Measurements from ENCODE around the gene RIMBP2. TPM values are rescaled to one million over a fixed set of nuclear protein-coding genes. Genes with fewer than 3 reads are reported as not detected.

The RIMBP2 gene
- total and polyA plus RNA-seq, 9 of the 15 experiments (the other 6 are each of a cell fraction or from before 2014, with no cell fraction given) = not detected

DNA sequence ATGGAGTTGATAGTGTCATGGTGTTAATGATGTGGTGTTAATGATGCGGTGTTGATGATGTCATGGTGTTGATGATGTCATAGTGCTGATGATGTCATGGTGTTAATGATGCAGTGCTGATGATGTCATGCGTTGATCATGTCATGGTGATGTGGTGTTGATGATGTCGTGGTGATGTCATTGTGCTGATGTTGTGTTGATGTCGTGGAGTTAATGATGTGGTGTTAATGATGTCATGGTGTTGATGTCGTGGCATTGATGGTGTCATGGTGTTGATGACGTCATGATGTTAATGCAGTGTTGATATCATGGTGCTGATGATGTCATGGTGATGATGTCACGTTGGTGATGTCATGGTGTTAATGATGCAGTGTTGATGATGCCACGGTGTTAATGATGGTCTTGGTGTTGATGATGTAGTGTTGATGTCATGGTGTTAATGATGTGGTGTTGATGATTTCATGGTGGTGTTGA is 49.1 kb upstream of the RIMBP2 start (continued):
- 0 out of 2 replicates have a peak, but pooled peaks have one; percentile 21 for TF ChIP-seq SNIP1 (IDR thresholded peaks at IDR 0.05; ENCODE audit: low read depth)
- TF ChIP-seq SMARCA5 (IDR thresholded peaks at IDR 0.05) = no peak
- peak; percentile 92 for TF ChIP-seq MTA3 (IDR thresholded peaks at IDR 0.05; ENCODE audit: borderline replicate concordance)
- TF ChIP-seq, protein P1, sequence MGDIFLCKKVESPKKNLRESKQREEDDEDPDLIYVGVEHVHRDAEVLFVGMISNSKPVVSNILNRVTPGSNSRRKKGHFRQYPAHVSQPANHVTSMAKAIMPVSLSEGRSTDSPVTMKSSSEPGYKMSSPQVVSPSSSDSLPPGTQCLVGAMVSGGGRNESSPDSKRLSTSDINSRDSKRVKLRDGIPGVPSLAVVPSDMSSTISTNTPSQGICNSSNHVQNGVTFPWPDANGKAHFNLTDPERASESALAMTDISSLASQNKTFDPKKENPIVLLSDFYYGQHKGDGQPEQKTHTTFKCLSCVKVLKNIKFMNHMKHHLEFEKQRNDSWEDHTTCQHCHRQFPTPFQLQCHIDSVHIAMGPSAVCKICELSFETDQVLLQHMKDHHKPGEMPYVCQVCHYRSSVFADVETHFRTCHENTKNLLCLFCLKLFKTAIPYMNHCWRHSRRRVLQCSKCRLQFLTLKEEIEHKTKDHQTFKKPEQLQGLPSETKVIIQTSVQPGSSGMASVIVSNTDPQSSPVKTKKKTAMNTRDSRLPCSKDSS (IDR thresholded peaks at IDR 0.05; ENCODE audit: low read depth, partially characterized antibody) = no peak
- TF ChIP-seq, protein P2, sequence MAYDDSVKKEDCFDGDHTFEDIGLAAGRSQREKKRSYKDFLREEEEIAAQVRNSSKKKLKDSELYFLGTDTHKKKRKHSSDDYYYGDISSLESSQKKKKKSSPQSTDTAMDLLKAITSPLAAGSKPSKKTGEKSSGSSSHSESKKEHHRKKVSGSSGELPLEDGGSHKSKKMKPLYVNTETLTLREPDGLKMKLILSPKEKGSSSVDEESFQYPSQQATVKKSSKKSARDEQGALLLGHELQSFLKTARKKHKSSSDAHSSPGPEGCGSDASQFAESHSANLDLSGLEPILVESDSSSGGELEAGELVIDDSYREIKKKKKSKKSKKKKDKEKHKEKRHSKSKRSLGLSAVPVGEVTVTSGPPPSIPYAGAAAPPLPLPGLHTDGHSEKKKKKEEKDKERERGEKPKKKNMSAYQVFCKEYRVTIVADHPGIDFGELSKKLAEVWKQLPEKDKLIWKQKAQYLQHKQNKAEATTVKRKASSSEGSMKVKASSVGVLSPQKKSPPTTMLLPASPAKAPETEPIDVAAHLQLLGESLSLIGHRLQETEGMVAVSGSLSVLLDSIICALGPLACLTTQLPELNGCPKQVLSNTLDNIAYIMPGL (CRISPR knock-in tag; IDR thresholded peaks at IDR 0.05) = 0 out of 2 replicates have a peak, but pooled peaks have one; percentile 23
- TF ChIP-seq, protein P3, sequence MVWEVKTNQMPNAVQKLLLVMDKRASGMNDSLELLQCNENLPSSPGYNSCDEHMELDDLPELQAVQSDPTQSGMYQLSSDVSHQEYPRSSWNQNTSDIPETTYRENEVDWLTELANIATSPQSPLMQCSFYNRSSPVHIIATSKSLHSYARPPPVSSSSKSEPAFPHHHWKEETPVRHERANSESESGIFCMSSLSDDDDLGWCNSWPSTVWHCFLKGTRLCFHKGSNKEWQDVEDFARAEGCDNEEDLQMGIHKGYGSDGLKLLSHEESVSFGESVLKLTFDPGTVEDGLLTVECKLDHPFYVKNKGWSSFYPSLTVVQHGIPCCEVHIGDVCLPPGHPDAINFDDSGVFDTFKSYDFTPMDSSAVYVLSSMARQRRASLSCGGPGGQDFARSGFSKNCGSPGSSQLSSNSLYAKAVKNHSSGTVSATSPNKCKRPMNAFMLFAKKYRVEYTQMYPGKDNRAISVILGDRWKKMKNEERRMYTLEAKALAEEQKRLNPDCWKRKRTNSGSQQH (CRISPR knock-in tag; IDR thresholded peaks at IDR 0.05) = no peak
- TF ChIP-seq, protein P4, sequence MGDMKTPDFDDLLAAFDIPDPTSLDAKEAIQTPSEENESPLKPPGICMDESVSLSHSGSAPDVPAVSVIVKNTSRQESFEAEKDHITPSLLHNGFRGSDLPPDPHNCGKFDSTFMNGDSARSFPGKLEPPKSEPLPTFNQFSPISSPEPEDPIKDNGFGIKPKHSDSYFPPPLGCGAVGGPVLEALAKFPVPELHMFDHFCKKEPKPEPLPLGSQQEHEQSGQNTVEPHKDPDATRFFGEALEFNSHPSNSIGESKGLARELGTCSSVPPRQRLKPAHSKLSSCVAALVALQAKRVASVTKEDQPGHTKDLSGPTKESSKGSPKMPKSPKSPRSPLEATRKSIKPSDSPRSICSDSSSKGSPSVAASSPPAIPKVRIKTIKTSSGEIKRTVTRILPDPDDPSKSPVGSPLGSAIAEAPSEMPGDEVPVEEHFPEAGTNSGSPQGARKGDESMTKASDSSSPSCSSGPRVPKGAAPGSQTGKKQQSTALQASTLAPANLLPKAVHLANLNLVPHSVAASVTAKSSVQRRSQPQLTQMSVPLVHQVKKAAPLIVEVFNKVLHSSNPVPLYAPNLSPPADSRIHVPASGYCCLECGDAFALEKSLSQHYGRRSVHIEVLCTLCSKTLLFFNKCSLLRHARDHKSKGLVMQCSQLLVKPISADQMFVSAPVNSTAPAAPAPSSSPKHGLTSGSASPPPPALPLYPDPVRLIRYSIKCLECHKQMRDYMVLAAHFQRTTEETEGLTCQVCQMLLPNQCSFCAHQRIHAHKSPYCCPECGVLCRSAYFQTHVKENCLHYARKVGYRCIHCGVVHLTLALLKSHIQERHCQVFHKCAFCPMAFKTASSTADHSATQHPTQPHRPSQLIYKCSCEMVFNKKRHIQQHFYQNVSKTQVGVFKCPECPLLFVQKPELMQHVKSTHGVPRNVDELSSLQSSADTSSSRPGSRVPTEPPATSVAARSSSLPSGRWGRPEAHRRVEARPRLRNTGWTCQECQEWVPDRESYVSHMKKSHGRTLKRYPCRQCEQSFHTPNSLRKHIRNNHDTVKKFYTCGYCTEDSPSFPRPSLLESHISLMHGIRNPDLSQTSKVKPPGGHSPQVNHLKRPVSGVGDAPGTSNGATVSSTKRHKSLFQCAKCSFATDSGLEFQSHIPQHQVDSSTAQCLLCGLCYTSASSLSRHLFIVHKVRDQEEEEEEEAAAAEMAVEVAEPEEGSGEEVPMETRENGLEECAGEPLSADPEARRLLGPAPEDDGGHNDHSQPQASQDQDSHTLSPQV (IDR thresholded peaks at IDR 0.05) = no peak
- peak; percentile 100 for TF ChIP-seq NCOA1 (IDR thresholded peaks at IDR 0.05; ENCODE audit: low read depth)
- TF ChIP-seq, protein P5, sequence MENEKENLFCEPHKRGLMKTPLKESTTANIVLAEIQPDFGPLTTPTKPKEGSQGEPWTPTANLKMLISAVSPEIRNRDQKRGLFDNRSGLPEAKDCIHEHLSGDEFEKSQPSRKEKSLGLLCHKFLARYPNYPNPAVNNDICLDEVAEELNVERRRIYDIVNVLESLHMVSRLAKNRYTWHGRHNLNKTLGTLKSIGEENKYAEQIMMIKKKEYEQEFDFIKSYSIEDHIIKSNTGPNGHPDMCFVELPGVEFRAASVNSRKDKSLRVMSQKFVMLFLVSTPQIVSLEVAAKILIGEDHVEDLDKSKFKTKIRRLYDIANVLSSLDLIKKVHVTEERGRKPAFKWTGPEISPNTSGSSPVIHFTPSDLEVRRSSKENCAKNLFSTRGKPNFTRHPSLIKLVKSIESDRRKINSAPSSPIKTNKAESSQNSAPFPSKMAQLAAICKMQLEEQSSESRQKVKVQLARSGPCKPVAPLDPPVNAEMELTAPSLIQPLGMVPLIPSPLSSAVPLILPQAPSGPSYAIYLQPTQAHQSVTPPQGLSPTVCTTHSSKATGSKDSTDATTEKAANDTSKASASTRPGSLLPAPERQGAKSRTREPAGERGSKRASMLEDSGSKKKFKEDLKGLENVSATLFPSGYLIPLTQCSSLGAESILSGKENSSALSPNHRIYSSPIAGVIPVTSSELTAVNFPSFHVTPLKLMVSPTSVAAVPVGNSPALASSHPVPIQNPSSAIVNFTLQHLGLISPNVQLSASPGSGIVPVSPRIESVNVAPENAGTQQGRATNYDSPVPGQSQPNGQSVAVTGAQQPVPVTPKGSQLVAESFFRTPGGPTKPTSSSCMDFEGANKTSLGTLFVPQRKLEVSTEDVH (IDR thresholded peaks at IDR 0.05; ENCODE audit: low read depth, partially characterized antibody) = peak; percentile 46
- TF ChIP-seq, protein P6, sequence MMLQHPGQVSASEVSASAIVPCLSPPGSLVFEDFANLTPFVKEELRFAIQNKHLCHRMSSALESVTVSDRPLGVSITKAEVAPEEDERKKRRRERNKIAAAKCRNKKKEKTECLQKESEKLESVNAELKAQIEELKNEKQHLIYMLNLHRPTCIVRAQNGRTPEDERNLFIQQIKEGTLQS (IDR thresholded peaks at IDR 0.05) = peak; percentile 99
- TF ChIP-seq, protein P6 (CRISPR knock-in tag; conservative IDR thresholded peaks at IDR 0.05) = peak; percentile 64
- TF ChIP-seq OTX1 (CRISPR knock-in tag; IDR thresholded peaks at IDR 0.05) = no peak
- TF ChIP-seq SRSF1 (IDR thresholded peaks at IDR 0.05; ENCODE audit: low read depth, low read length) = no peak
- TF ChIP-seq KDM2B (CRISPR knock-in tag; IDR thresholded peaks at IDR 0.05) = no peak
- TF ChIP-seq FOXM1 (IDR thresholded peaks at IDR 0.05; ENCODE audit: low read depth) = no peak
- TF ChIP-seq FOXM1 (CRISPR knock-in tag; IDR thresholded peaks at IDR 0.05; ENCODE audit: low read depth) = no peak; the same call in 1 of the 2 replicates

Measured in K562 (cell line).